ENCODE results near the gene AMPD1.

The AMPD1 gene

DNA sequence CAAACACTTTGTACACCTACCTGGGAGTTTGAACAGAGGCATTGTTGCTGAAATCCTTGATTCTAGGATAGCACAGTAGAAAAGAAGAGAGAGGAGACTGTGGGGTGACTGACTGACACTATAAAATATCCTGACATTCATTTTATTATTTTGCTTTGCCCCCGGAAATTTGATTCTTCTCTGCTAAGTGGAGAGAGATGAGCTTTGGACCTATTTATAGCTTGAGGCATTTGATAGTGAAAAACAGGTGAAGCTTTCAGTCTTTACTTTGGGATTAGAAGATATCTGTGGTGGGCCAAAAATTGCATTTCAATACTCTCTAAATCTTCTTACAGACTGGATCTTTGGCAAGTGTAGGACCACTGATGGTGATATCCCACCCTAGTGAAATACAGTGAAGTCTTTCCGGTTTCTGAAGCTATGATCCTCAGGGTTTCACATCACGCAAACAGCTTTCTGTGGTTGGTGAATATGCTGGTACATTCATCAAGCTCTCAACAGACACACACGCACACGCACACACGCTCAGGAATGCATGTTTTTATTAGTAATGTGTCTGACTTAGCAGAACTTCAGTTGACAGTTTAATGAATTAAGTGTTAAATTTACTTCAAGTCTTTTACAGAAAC is at the start of gene AMPD1:
Gene AMPD1 (minus strand): TSS at position 117 of the 629 bp plus-strand sequence. CDS start 75 bp downstream, at position 42.
- DNase-seq = peak; percentile 22

- DNase-seq = no peak
Measured at GRCh38 chr1:114741963-114742746, 46.8 kb upstream of the AMPD1 start.

GRCh38 chr1:114740331-114740730 is 45.0 kb upstream of the AMPD1 start:
- no peak for DNase-seq

DNA sequence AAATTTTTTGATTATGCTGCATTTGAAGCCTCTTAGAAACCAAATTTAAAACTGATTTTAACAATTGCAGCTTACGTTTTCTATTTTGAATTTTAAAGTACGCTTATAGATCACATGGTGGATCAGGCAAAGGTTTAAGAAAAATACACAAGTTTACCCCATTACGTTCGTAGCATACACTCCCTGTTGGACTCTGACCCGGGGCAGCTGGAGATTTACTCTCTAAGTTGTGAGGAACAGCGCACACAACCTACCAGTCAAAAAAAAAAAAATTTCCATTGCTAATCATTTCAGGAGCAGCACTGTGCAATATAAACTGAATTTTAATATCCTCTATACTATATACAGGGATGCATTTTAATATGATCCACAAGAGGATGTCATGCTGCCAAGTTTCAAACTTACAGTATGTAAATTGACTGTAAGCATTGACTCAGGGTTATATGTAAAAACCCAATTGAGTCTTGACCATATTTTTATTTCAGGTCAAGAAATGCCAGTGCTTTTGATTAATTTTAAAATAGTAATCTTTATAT is 42.0 kb upstream of the AMPD1 start:
- no peak for DNase-seq

DNA sequence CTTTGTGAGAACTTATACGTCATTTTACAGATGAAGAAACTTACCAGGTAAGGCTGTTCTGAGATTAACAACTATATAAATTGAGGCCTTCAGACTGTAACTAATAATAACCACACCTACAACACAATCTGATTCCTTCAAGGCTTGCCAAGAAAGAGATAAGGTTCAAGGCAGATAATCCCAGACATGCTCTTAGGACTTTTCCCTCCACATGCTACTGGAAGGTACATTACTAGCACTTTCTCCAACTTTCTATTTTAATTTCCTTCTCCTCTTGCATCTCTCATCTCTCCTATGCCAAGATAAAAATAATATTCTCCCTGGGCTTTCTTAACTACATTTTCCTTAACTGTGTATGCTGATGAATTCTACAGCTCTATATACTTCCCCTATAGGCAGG is 40.1 kb upstream of the AMPD1 start:
- DNase-seq = no peak

DNA sequence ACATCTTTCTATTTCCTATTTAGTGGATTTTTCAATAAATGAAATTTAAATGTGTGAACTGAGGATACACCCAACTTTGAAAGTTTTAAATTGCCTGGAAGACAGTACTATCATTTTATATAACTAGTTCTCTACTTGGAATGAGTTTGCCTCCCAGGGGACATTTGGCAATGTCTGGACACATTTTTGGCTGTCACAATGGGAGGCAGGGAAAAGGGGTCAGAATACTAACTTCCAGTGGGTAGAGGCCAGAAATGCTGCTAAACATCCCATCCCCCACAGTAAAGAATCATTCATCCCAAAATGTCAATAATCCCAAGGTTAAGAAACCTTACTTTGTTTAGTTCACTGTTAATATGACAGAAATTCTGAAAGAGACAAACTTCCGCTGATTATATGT is 34.4 kb upstream of the AMPD1 start:
- DNase-seq = no peak

DNA sequence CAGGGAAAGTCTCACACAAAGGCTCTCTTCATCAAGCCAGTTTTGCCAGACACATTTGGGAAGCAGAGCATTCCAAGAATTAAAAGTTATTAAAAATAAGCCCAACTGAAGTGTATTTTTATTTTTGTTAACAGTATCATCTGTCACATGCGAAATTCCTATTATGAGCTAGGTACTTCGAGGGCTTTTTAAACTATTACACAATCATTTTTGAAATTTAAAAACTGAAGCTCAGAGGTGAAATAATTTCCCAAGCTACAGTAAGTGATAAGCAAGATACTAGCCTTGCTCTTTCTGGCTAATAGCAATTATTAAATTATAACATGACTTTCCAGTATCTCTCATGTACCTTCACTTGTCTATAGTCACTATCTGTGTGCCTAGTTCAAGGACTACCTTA is 33.2 kb upstream of the AMPD1 start:
- DNase-seq = no peak

DNA sequence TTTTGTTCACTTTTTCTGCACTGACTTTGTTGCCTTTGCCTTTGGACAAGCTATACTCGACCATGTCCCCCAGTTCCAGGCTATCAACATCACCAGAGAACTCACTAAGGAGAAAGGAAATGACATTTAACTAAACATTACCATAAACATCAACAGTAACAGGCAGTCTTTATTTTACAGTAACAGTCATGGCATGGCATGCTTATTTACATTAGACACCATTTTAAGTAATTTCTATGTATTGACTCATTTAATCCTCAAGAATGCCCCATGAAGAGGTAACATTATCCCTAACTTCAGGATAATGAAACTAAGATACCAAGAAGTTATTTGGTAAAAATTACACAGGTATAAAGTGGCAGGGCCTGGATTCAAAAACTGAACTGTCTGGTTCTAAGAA is 29.9 kb upstream of the AMPD1 start:
- DNase-seq = no peak

DNA sequence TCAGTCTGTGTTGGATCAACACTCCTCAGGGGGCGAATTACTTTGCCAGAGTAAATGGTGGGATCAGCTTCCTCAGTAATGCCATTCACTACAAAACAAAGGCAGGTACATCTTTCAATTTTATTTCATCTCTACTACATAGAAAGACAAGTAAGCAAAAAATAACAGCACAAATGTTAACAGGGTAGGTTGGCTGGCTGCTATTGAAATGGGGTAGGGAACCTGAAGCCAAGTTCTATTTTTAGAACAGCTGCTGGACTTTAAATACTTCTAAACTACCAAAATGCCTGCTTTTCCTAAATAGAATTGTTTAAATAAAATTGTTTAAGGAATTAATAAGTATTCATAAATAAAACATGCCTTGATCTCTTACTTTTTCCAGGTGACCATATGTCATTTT is 28.6 kb upstream of the AMPD1 start:
- DNase-seq = no peak

- no peak for DNase-seq
Measured at GRCh38 chr1:114723457-114723856, 28.1 kb upstream of the AMPD1 start.

- no peak for DNase-seq
Measured at GRCh38 chr1:114720492-114720891, 25.1 kb upstream of the AMPD1 start.

GRCh38 chr1:114719424-114719787 is 24.1 kb upstream of the AMPD1 start:
- DNase-seq = no peak

GRCh38 chr1:114718661-114719423 is 23.5 kb upstream of the AMPD1 start:
- DNase-seq = no peak

GRCh38 chr1:114716304-114717170 is 21.2 kb upstream of the AMPD1 start, which contains the start of gene NRAS:
NRAS (minus strand) TSS chr1:114716771; CDS start chr1:114716160, 611 bp downstream.
- peak; percentile 59 for DNase-seq

DNA sequence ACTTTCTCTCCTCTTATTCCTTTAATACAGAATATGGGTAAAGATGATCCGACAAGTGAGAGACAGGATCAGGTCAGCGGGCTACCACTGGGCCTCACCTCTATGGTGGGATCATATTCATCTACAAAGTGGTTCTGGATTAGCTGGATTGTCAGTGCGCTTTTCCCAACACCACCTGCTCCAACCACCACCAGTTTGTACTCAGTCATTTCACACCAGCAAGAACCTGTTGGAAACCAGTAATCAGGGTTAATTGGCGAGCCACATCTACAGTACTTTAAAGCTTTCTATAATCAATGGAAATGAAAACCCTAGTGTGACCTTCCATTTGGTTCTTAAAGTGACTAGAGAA is 20.6 kb upstream of the AMPD1 start:
- peak; percentile 54 for DNase-seq

DNA sequence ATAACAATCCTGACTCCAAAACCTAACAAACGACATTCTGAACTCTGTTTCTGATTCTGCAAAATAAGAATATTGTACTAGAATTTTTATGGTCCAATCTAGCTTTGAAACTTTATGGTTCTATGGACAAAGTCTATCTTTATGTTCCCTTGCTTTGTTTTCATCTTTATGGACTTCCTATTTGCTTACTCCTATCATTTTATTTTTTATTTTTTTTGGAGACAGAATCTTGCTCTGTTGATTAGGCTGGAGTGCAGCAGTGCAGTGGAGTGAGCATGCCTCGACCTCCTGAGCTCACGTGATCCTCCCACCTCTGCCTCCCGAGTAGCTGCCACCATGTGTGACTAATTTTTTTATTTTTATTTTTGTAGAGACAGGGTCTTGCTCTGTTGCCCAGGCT is 17.6 kb upstream of the AMPD1 start:
- DNase-seq = no peak

DNA sequence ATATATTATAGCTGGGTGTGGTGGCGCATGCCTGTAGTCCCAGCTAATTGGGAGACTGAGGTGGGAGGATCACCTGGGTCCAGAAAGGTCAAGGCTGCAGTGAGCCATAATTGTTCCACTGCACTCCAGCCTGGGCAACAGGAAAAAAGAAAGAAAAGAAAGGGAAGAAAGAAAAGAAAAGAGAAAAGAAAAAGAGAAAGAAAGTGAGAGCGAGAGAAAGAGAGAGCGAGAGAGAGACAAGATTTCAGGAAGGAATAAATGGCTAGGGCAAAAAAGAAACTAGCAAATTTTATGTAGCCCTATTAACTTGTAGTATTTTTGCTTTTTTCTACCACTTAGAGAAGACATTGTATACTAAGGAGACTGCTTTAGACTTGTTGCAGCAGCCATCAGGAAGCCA is 15.0 kb upstream of the AMPD1 start:
- DNase-seq = no peak

GRCh38 chr1:114707604-114708003 is 12.3 kb upstream of the AMPD1 start:
- DNase-seq = no peak

DNA sequence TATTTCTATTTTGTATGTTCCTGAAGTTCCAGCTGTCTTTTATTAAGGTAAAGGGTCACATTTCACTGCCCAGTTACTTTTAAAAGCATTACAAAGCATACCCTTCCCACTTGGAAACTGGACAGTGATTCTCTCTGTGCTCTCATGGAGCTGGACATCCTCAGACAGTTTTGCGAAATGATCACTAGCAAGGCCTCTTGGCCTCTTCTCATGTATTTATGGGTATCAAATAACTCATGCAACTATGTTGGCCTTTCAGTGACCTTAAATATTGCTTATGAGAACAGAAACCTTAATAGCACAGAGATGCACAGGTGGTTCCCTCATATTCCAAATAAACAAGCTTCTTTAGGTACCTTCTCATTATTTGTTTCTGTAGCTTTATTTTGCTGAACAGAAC is 7.9 kb upstream of the AMPD1 start:
- no peak for DNase-seq

DNA sequence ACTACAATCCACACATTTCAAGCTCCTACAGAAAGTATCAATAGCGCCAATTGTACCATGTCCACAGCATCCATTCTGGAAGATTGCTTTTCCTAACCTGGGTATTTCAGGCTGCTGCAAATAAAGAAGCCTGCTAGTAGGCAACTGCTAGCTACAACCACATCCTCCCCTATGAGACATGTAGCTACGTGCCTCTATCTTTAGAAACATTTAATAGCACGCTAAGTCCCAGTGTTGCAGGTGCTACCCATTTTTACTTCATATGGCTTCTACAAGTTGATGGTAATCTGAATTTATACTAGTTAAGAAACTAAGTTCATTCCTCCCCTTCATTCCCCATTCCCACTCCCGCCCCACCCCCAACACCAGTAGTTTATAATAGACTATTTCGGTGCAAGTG is 7.4 kb upstream of the AMPD1 start:
- DNase-seq = no peak

DNA sequence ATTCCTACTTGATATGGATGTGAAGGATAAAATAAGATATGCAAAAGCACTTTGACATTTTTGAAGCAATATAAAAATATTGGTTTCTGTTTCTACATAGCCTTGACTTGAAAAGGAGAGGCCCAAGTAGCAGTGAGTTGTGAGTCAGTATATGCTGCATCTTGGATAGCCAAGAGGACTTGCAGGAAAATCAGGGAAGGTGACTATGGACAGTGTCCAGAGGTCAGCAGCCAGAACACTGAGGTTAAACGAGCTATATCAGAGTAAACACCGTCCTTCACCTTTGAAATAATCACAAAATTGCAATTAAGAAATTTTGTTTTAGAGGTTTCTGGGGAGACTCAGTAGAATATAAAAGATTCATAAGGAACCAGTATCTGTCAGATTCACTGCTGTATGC is 6.6 kb upstream of the AMPD1 start:
- no peak for DNase-seq

GRCh38 chr1:114700036-114700600 is 4.8 kb upstream of the AMPD1 start:
- DNase-seq = no peak

Measured in kidney glomerular epithelial cell (primary cell).